OCI-LY1 (cell line): ENCODE data around the gene TAF3.

Source experiments
- H2AFZ ChIP-seq: fragments of 200-600 bp; sonication (generic), shearing (Covaris generic); 2 replicates; pipeline ENCODE4 v1.6.0; 2014; ENCODE audit warnings: antibody characterized with exemption, mild to moderate bottlenecking, low read length
- H3F3A ChIP-seq: fragments of 200-600 bp; sonication (generic), shearing (Covaris generic); 2 replicates; pipeline ENCODE4 v1.6.0; 2014; ENCODE audit warnings: mild to moderate bottlenecking, antibody characterized with exemption, low read length, moderate library complexity; ENCODE audit not compliant: insufficient read depth
- H3K27ac ChIP-seq: fragments of 200-600 bp; sonication (generic); 2 replicates; pipeline ENCODE4 v1.5.1; 2014; ENCODE audit warnings: low read length, mixed run types, mild to moderate bottlenecking, low read depth; ENCODE audit not compliant: poor library complexity, severe bottlenecking
- H3K27me3 ChIP-seq: fragments of 200-600 bp; sonication (generic); 2 replicates; pipeline ENCODE4 v1.6.0; 2014; ENCODE audit warnings: antibody characterized with exemption, mild to moderate bottlenecking, low read length, moderate library complexity; ENCODE audit not compliant: insufficient read depth
- H3K36me3 ChIP-seq: fragments of 200-600 bp; sonication (generic); 2 replicates; pipeline ENCODE4 v1.6.1; 2014; ENCODE audit warnings: mild to moderate bottlenecking, antibody characterized with exemption, low read length, moderate library complexity, mixed read lengths; ENCODE audit not compliant: insufficient read depth
- H3K4me1 ChIP-seq: fragments of 200-600 bp; sonication (generic); 2 replicates; pipeline ENCODE4 v1.5.1; 2014; ENCODE audit warnings: mild to moderate bottlenecking, low read length, moderate library complexity; ENCODE audit not compliant: insufficient read depth, severe bottlenecking
- H3K4me2 ChIP-seq: fragments of 200-600 bp; sonication (generic), shearing (Covaris generic); 2 replicates; pipeline ENCODE4 v1.6.1; 2014; ENCODE audit warnings: low read length
- H3K4me3 ChIP-seq: fragments of 200-600 bp; sonication (generic); 2 replicates; pipeline ENCODE4 v1.5.1; 2014; ENCODE audit warnings: low read length, low read depth, mild to moderate bottlenecking, mixed read lengths; ENCODE audit not compliant: poor library complexity, severe bottlenecking
- H3K79me2 ChIP-seq: fragments of 200-600 bp; shearing (Covaris generic); 2 replicates; pipeline ENCODE4 v1.6.1; 2016; ENCODE audit warnings: mixed run types, low read length, mixed read lengths; ENCODE audit not compliant: insufficient read depth
- H3K9ac ChIP-seq: fragments of 200-600 bp; sonication (generic), shearing (Covaris generic); 2 replicates; pipeline ENCODE4 v1.6.1; 2014; ENCODE audit warnings: mild to moderate bottlenecking, low read length, mixed read lengths
- H3K9me2 ChIP-seq: fragments of 200-600 bp; sonication (generic), shearing (Covaris generic); 2 replicates; pipeline ENCODE4 v1.6.1; 2014; ENCODE audit warnings: low read depth, mild to moderate bottlenecking, low read length, mixed read lengths
- H3K9me3 ChIP-seq: fragments of 200-600 bp; shearing (Covaris generic); 2 replicates; pipeline ENCODE4 v1.6.1; 2014; ENCODE audit warnings: low read length, mixed read lengths
- H4K20me1 ChIP-seq: fragments of 200-600 bp; sonication (generic), shearing (Covaris generic); 2 replicates; pipeline ENCODE4 v1.6.0; 2016; ENCODE audit warnings: mild to moderate bottlenecking, low read length; ENCODE audit not compliant: insufficient read depth
- CTCF ChIP-seq: fragments of 200-600 bp; sonication (generic), shearing (Covaris generic); IDR thresholded peaks from 2 replicates; pipeline ENCODE4 v1.5.1; 2017; ENCODE audit warnings: mild to moderate bottlenecking, antibody characterized with exemption, low read length, moderate library complexity, mixed read lengths
- EZH2 ChIP-seq: fragments of 200-600 bp; sonication (generic), shearing (Covaris generic); IDR thresholded peaks from 2 replicates; pipeline ENCODE4 v1.8.0; 2017; ENCODE audit warnings: borderline replicate concordance, mixed run types, mild to moderate bottlenecking, antibody characterized with exemption, low read length, moderate library complexity, mixed read lengths

The TAF3 gene

GRCh38 chr10:8040651-8041050, 222.3 kb downstream of the TAF3 start:
- no peaks in the 10 kb centered on the region for H3F3A ChIP-seq
- H3K9ac ChIP-seq = no peak overlapping the region
- H4K20me1 ChIP-seq = no peaks in the 10 kb centered on the region
- no peaks in the 10 kb centered on the region for H3K36me3 ChIP-seq
- no peak overlapping the region for H3K27ac ChIP-seq
- H2AFZ ChIP-seq = no peak overlapping the region
- no peaks in the 10 kb centered on the region for H3K9me3 ChIP-seq
- H3K9me2 ChIP-seq = no peaks in the 10 kb centered on the region
- no peaks in the 10 kb centered on the region for H3K79me2 ChIP-seq
- no peaks in the 10 kb centered on the region for H3K4me1 ChIP-seq
- H3K4me3 ChIP-seq = no peak overlapping the region
- H3K27me3 ChIP-seq = no peaks in the 10 kb centered on the region
- no peak overlapping the region for H3K4me2 ChIP-seq
- TF ChIP-seq EZH2 (no peak), CTCF (no peak)

GRCh38 chr10:8041284-8041991, 223.1 kb downstream of the TAF3 start:
- no peak for TF ChIP-seq CTCF
- TF ChIP-seq EZH2 = no peak
- Histone ChIP-seq H3K4me1 (no peaks in the 10 kb centered on the region), H3K9me2 (no peaks in the 10 kb centered on the region), H3K27ac (no peak overlapping the region), H3K36me3 (no peaks in the 10 kb centered on the region), H3K79me2 (no peaks in the 10 kb centered on the region), H3K27me3 (no peaks in the 10 kb centered on the region), H3K4me3 (no peak overlapping the region), H3K9ac (no peak overlapping the region), H3K4me2 (no peak overlapping the region), H4K20me1 (no peaks in the 10 kb centered on the region), H2AFZ (no peak overlapping the region), H3K9me3 (no peaks in the 10 kb centered on the region), H3F3A (no peaks in the 10 kb centered on the region)

- Histone ChIP-seq H3K27me3 (no peaks in the 10 kb centered on the region), H3K9me2 (no peaks in the 10 kb centered on the region), H2AFZ (no peak overlapping the region), H3F3A (no peaks in the 10 kb centered on the region), H4K20me1 (no peaks in the 10 kb centered on the region), H3K4me1 (no peaks in the 10 kb centered on the region), H3K9ac (no peak overlapping the region), H3K79me2 (no peaks in the 10 kb centered on the region), H3K4me2 (no peak overlapping the region), H3K36me3 (no peaks in the 10 kb centered on the region), H3K27ac (no peak overlapping the region), H3K9me3 (no peaks in the 10 kb centered on the region), H3K4me3 (no peak overlapping the region)
- TF ChIP-seq EZH2 = no peak
- TF ChIP-seq CTCF = no peak
These were observed 223.9 kb downstream of the TAF3 start for GRCh38 chr10:8041992-8042720.
